Measurements from ENCODE around the gene ZNF562. TPM values are rescaled to one million over a fixed set of nuclear protein-coding genes. Genes with fewer than 3 reads are reported as not detected.

The ZNF562 gene
- total RNA-seq, 3 donors from 2014 or later: 27.9 to 49.4 (median 41.5) TPM

DNA sequence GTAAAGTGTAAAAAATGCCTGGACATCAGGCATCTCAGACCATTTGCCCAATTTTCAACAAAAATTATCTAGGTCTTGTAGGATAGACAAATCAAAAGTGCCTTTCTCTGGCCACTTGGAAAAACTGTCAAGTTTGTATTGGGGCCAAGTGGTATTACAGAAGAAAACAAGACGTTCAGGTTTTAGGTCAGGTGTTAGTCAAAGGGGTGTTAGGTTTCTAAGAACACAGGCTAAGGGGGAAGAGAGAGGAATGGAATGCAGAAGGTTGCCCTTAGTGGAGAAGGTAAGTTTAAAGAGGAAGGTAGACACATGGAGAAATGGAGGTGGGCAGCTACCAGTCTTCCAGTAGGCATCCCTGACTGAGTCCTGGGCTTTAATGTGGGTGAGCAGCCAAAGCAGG lies 33.9 kb downstream of the ZNF562 start:
- no peak for ATAC-seq
- TF ChIP-seq, protein P1, sequence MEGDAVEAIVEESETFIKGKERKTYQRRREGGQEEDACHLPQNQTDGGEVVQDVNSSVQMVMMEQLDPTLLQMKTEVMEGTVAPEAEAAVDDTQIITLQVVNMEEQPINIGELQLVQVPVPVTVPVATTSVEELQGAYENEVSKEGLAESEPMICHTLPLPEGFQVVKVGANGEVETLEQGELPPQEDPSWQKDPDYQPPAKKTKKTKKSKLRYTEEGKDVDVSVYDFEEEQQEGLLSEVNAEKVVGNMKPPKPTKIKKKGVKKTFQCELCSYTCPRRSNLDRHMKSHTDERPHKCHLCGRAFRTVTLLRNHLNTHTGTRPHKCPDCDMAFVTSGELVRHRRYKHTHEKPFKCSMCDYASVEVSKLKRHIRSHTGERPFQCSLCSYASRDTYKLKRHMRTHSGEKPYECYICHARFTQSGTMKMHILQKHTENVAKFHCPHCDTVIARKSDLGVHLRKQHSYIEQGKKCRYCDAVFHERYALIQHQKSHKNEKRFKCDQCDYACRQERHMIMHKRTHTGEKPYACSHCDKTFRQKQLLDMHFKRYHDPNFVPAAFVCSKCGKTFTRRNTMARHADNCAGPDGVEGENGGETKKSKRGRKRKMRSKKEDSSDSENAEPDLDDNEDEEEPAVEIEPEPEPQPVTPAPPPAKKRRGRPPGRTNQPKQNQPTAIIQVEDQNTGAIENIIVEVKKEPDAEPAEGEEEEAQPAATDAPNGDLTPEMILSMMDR (IDR thresholded peaks at IDR 0.05): no peak
- Histone ChIP-seq H3K9me3 (peaks cover 23% of the 10 kb centered on the region), H3K36me3 (ENCODE audit: low read depth) (no peaks in the 10 kb centered on the region), H3K4me1 (ENCODE audit: low read depth) (no peaks in the 10 kb centered on the region), H3K4me3 (no peak overlapping the region)
- DNase-seq: no peak
- intact Hi-C loops (cut with DNase I, micrococcal nuclease): no loop called here

DNA sequence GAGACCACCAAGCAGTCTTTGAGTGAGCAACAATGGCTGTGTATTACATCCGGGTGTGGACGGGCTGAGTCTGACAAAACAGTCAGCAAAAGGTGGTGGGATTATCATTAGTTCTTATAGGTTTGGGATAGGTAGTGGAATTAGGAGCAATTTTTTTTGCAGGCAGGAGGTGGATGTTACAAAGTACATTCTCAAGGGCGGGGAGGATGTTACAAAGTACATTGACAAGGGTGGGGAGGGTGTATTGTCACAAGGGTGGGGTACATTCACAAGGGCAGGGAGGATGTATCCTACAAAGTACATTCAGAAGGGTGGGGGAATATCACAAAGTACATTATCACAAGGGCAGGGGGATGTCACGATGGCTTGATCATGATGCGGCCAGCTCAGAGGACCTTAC lies 38.9 kb downstream of the ZNF562 start:
- ATAC-seq: no peak
- H3K9me3 ChIP-seq: peaks cover 10% of the 10 kb centered on the region
- intact Hi-C loops (cut with DNase I, micrococcal nuclease): no loop called here

GRCh38 chr19:9627856-9628255 lies 47.0 kb downstream of the ZNF562 start:
- TF ChIP-seq, protein P1 (IDR thresholded peaks at IDR 0.05): no peak
- Histone ChIP-seq H3K36me3 (ENCODE audit: low read depth) (no peaks in the 10 kb centered on the region), H3K9me3 (no peaks in the 10 kb centered on the region), H3K4me1 (ENCODE audit: low read depth) (no peaks in the 10 kb centered on the region), H3K4me3 (no peak overlapping the region)
- intact Hi-C loops (cut with DNase I, micrococcal nuclease): loop anchor here in 1 of 2 donors (10.0 kb wide), 1 partner anchor 167 kb away; no protein-coding TSS in a partner anchor
- no peak for ATAC-seq
- no peak for DNase-seq

More for the DNA sequence above, 38.9 kb downstream of the ZNF562 start:
- Histone ChIP-seq H3K36me3 (ENCODE audit: low read depth) (no peaks in the 10 kb centered on the region), H3K4me1 (ENCODE audit: low read depth) (no peaks in the 10 kb centered on the region), H3K4me3 (no peak overlapping the region)
- DNase-seq: no peak
- TF ChIP-seq, protein P1 (IDR thresholded peaks at IDR 0.05): no peak

- H3K4me1 ChIP-seq (ENCODE audit: low read depth): peaks cover 7% of the 10 kb centered on the region
- DNase-seq (no peak), ATAC-seq (no peak)
- no peaks in the 10 kb centered on the region for H3K36me3 ChIP-seq (ENCODE audit: low read depth)
- TF ChIP-seq, protein P1 (IDR thresholded peaks at IDR 0.05): no peak
- no peak overlapping the region for H3K4me3 ChIP-seq
- no peaks in the 10 kb centered on the region for H3K9me3 ChIP-seq
- intact Hi-C loops (cut with DNase I, micrococcal nuclease): loop anchor here (5.0 to 10.0 kb wide), 2 partner anchors 172 to 175 kb away; no protein-coding TSS in a partner anchor
Observed at GRCh38 chr19:9622531-9622930, 52.4 kb downstream of the ZNF562 start.

- Histone ChIP-seq H3K9me3 (no peaks in the 10 kb centered on the region), H3K36me3 (ENCODE audit: low read depth) (peaks cover 5% of the 10 kb centered on the region), H3K4me3 (peak within 1 kb of the TSS; percentile 53), H3K4me1 (ENCODE audit: low read depth) (peaks cover 7% of the 10 kb centered on the region)
- DNase-seq (peak; percentile 88 to 92 (median 91)), ATAC-seq (peak; percentile 95)
- intact Hi-C loops (cut with DNase I, micrococcal nuclease): loop anchor here (5.0 to 10.0 kb wide), 2 partner anchors 173 to 176 kb away; no protein-coding TSS in a partner anchor
- TF ChIP-seq, protein P1 (IDR thresholded peaks at IDR 0.05): no peak
Observed at GRCh38 chr19:9621156-9622037, 53.5 kb downstream of the ZNF562 start, which contains the start of gene ZNF561. Gene ZNF561 (minus strand): TSS chr19:9621232. CDS start chr19:9619456, 1,776 bp downstream.
